Right lobe of liver (tissue), 6 donors: ENCODE results near the gene ELF1. TPM values are rescaled to one million over a fixed set of nuclear protein-coding genes. Genes with fewer than 3 reads are reported as not detected.

Experiments
- ATAC-seq, 4 donors: fragments of 200-7000 bp; cut with Tn5 transposase; one replicate each; pipeline ENCODE4 v1.9.1; 2020; ENCODE audit warnings: mild to moderate bottlenecking in 4 of 4, moderate library complexity in 4 of 4
- DNase-seq, 3 donors: peaks; one replicate each; pipeline ENCODE4 v3.0.0-alpha.2; 2020
- H3K27ac ChIP-seq, 3 donors: fragments of 200-600 bp; one replicate each; pipeline ENCODE4 v1.8.0; 2022
- H3K27me3 ChIP-seq, 2 donors: fragments of 200-600 bp; one replicate each; pipeline ENCODE4 v1.8.0; 2022
- H3K36me3 ChIP-seq, 4 donors: fragments of 200-600 bp; sonication (generic) in 1 of 4; one replicate each; pipeline versions ENCODE4 v1.5.1 to v1.8.0; 2017 to 2022; ENCODE audit warnings: control low read depth in 1 of 4
- H3K4me1 ChIP-seq, 4 donors: fragments of 200-600 bp; sonication (generic) in 1 of 4; one replicate each; pipeline versions ENCODE4 v1.5.1 to v1.8.0; 2017 to 2022; ENCODE audit warnings: control low read depth in 1 of 4
- H3K4me3 ChIP-seq, 3 donors: fragments of 200-600 bp; one replicate each; pipeline ENCODE4 v1.8.0; 2022
- H3K9me3 ChIP-seq, 4 donors: fragments of 200-600 bp; sonication (generic) in 1 of 4; one replicate each; pipeline versions ENCODE4 v1.5.1 to v1.8.0; 2017 to 2022; ENCODE audit warnings: control low read depth in 1 of 4
- POLR2A ChIP-seq: fragments of 450-650 bp; IDR thresholded peaks from one replicate; pipeline ENCODE4 v1.6.1; 2017; ENCODE audit warnings: antibody characterized with exemption, mild to moderate bottlenecking
- WGBS: methylation state at CpG from one replicate; pipeline ENCODE4 v1.1.6; 2018; ENCODE audit warnings: low coverage, low lambda C conversion rate; ENCODE audit not compliant: insufficient coverage; ENCODE audit errors: missing lambda C conversion rate; 5-methylcytosine and 5-hydroxymethylcytosine counted together
- intact Hi-C, 2 donors: fragments of 100-400 bp; cut with DNase I; formaldehyde crosslinking; loops; one replicate each; pipeline versions ENCODE4 v1.11.2 to v1.14.1; 2022
- total RNA-seq, 6 experiments: library from RNA; depleted of rRNA in 2 of 6; stranded (reverse); fragments of >200 nt in 2 of 6; fragmentation: NEBNext Ultra II Directional in 3 of 6; extraction: Animal tissue kit (Norgen Biotek cat#: 25700) in 3 of 6; gene quantifications; one replicate each; pipeline versions ENCODE4 v1.1.0 to v1.2.4, GENCODE V29; 2016 to 2023
- TF ChIP-seq, protein P1 (sequence below), 4 donors: fragments of 200-600 bp in 3 of 4; fragments of 450-650 bp in 1 of 4; IDR thresholded peaks; one replicate each; pipeline versions ENCODE4 v1.5.1 to v1.8.0; 2016 to 2022; ENCODE audit warnings: antibody characterized with exemption in 4 of 4, mild to moderate bottlenecking in 2 of 4
- donor health status: DM: no; HTN: yes; CAD: no.
- donor health status: DM: no; HTN: no; CAD: no.
- donor health status: DM: no; HTN: no; CAD: no.
- donor health status: DM: no; HTN: yes; CAD: no.
- donor health status: DM: no; HTN: yes; CAD: no.

ELF1 gene
- total RNA-seq, 6 experiments from 2014 or later, result 24.1 to 35.4 (median 31.0) TPM

DNA sequence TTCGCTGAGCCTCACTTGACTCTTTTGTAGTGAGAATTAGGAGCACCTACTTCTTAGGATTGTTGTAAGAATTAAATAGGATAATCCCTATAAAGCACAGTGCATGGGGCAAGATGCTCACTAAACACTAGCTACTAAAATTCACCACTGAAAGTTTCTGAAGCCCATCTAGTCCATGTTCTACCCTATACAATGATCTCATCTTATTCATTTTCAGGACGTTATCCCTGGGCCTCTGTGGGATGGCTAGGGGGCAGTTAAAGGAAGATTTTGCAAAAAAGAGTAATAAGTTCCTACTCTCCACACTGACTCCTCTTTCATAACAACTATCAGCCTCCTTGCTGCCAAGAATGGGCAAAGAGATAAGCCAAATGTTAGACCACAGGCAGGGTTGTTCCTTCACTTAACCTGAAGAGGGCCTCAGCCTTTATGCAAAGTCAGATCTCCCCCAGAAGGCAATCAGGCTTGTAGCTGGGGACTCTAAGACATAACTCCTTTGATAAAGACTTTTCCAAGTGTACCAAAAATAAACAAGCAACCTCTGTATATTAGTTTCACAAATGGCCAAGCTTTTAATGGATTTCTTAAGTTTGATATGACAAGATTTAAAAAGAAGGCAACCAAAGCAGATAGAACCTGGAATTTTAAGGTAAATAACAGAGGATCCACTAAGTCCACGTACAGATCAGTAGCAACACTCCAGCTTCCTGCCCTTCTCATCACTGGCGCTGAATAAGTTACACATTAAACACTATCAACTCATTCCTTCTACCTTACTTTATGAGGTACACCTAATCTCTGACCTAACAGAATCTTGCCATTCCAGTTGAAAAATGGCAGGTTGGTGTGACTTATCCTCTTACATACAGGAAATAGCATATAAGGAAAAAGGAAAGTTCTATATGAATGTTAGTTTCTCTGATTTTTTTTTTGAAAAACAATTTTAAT lies 44.4 kb downstream of the ELF1 start:
- TF ChIP-seq, protein P1, sequence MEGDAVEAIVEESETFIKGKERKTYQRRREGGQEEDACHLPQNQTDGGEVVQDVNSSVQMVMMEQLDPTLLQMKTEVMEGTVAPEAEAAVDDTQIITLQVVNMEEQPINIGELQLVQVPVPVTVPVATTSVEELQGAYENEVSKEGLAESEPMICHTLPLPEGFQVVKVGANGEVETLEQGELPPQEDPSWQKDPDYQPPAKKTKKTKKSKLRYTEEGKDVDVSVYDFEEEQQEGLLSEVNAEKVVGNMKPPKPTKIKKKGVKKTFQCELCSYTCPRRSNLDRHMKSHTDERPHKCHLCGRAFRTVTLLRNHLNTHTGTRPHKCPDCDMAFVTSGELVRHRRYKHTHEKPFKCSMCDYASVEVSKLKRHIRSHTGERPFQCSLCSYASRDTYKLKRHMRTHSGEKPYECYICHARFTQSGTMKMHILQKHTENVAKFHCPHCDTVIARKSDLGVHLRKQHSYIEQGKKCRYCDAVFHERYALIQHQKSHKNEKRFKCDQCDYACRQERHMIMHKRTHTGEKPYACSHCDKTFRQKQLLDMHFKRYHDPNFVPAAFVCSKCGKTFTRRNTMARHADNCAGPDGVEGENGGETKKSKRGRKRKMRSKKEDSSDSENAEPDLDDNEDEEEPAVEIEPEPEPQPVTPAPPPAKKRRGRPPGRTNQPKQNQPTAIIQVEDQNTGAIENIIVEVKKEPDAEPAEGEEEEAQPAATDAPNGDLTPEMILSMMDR (IDR thresholded peaks at IDR 0.05), result peak; percentile 30 to 64 (median 44)
- TF ChIP-seq POLR2A, result no peak
- Histone ChIP-seq H3K9me3 (no peaks in the 10 kb centered on the region), H3K4me1 (peaks cover 0 to 37% (median 17%) of the 10 kb centered on the region in 4 donors), H3K27me3 (no peaks in the 10 kb centered on the region), H3K27ac (peak overlapping the region in 1 of 3 donors; percentile 19), H3K36me3 (no peaks in the 10 kb centered on the region), H3K4me3 (no peak overlapping the region)
- peak; percentile 85 to 91 (median 88) for ATAC-seq
- intact Hi-C loops, result no loop called here
- no peak for DNase-seq
- WGBS, result 26% methylated on average over 4 of the region's 4 CpGs

DNA sequence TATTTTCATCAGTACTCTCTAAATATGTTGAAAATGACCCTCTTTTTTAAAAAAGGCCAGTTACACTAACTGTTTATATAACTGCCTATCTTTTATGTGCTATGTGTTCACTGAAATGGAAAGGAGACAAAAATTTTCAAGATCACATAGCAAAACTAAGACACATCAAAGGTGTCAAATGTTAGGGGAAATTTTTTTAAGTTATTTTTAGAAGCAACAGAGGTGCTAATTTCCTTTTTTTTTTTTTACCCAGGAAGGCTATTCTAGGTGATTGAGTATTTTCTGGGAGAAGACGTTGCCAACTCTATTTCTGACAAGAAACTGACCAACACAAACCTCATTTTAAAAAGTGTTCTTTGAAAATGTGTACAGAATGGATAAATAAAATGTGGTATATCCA lies 45.7 kb downstream of the ELF1 start:
- Histone ChIP-seq H3K4me3 (no peak overlapping the region), H3K27ac (no peak overlapping the region), H3K27me3 (no peaks in the 10 kb centered on the region), H3K9me3 (no peaks in the 10 kb centered on the region), H3K4me1 (peaks cover 0 to 45% (median 17%) of the 10 kb centered on the region in 4 donors), H3K36me3 (no peaks in the 10 kb centered on the region)
- intact Hi-C loops, result no loop called here
- no peak for TF ChIP-seq POLR2A
- TF ChIP-seq, protein P1 (IDR thresholded peaks at IDR 0.05), result no peak
- no peak for DNase-seq
- no peak for ATAC-seq
- 38% methylated on average over 1 of the region's 1 CpG for WGBS

- H3K27me3 ChIP-seq, result no peaks in the 10 kb centered on the region
- DNase-seq, result no peak
- WGBS, result 86% methylated on average over 2 of the region's 4 CpGs
- H3K4me3 ChIP-seq, result no peak overlapping the region
- no peak overlapping the region for H3K27ac ChIP-seq
- H3K9me3 ChIP-seq, result no peaks in the 10 kb centered on the region
- intact Hi-C loops, result no loop called here
- ATAC-seq, result no peak
- H3K36me3 ChIP-seq, result no peaks in the 10 kb centered on the region
- TF ChIP-seq, protein P1 (IDR thresholded peaks at IDR 0.05), result no peak
- TF ChIP-seq POLR2A, result no peak
- peaks cover 0 to 50% (median 21%) of the 10 kb centered on the region in 4 donors for H3K4me1 ChIP-seq
Observed at GRCh38 chr13:40971321-40971720, 47.8 kb downstream of the ELF1 start.

DNA sequence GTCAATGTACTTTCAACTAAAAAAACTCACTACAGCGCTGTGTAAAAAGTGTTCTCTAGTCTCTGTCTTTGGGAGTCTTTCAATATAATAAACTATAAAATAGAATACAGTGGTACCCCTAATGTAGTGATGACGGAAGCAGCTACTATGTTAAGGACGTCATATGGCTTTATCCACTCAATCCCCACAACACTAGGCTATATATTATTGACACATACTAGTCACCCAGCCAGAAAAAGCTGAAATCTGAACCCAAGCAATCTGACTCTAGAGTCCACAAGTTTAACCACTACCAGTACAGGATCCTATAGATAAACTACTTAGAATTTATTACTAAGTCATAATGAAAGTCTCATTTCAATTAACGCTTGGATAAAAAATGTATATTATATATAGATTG lies 48.3 kb downstream of the ELF1 start:
- no peak overlapping the region for H3K27ac ChIP-seq
- WGBS, result 83% methylated on average over 4 of the region's 4 CpGs
- no peak overlapping the region for H3K4me3 ChIP-seq
- intact Hi-C loops, result no loop called here
- peaks cover 0 to 47% (median 20%) of the 10 kb centered on the region in 4 donors for H3K4me1 ChIP-seq
- no peaks in the 10 kb centered on the region for H3K36me3 ChIP-seq
- DNase-seq (no peak), ATAC-seq (no peak)
- H3K9me3 ChIP-seq, result no peaks in the 10 kb centered on the region
- TF ChIP-seq, protein P1 (IDR thresholded peaks at IDR 0.05), result no peak
- no peak for TF ChIP-seq POLR2A
- H3K27me3 ChIP-seq, result no peaks in the 10 kb centered on the region
